ENCODE data around the gene EFL1. TPM values are rescaled to one million over a fixed set of nuclear protein-coding genes. Genes with fewer than 3 reads are reported as not detected.

EFL1 gene
- polyA plus RNA-seq, 1 donor (not counting 4 experiments of a cell fraction or from before 2014, with no cell fraction given), result 32.0 TPM

GRCh38 chr15:82150645-82151044 lies 111.9 kb downstream of the EFL1 start:
- Histone ChIP-seq H3K79me2 (ENCODE audit: control insufficient read depth, insufficient read depth, low read length) (no peaks in the 10 kb centered on the region), H2AFZ (ENCODE audit: control insufficient read depth, low read length) (no peak overlapping the region), H3K36me3 (ENCODE audit: control insufficient read depth in 2 of 2, extremely low read depth in 1 of 2, insufficient read depth in 2 of 2, low read length in 2 of 2) (peaks cover 0 to 13% of the 10 kb centered on the region in 2 experiments), H3K9me1 (ENCODE audit: control insufficient read depth, extremely low read depth, insufficient read depth, low read length) (peaks cover 2% of the 10 kb centered on the region), H4K20me1 (ENCODE audit: control insufficient read depth, extremely low read depth, insufficient read depth, low read length) (no peaks in the 10 kb centered on the region), H3K4me1 (ENCODE audit: control insufficient read depth, extremely low read depth, insufficient read depth, low read length) (peaks cover 15% of the 10 kb centered on the region), H3K27ac (ENCODE audit: control insufficient read depth, insufficient read depth, low read length) (no peak overlapping the region), H3K4me3 (ENCODE audit: control insufficient read depth in 2 of 3, extremely low read depth in 1 of 3, insufficient read depth in 2 of 3, low read depth in 1 of 3, low read length in 3 of 3) (no peak overlapping the region), H3K9me3 (ENCODE audit: control insufficient read depth, low read depth, low read length) (no peaks in the 10 kb centered on the region), H3K4me2 (ENCODE audit: control insufficient read depth, extremely low read depth, insufficient read depth, low read depth, low read length) (no peak overlapping the region), H3K27me3 (ENCODE audit: control insufficient read depth, extremely low read depth, insufficient read depth, low read length) (no peaks in the 10 kb centered on the region), H3K9ac (ENCODE audit: control insufficient read depth, extremely low read depth, insufficient read depth, low read length) (no peak overlapping the region)
- dilution Hi-C loops (cut with MboI; ENCODE audit: extremely low pct_ligation_motif_present, low sequenced_read_pairs), result no loop called here
- TF ChIP-seq CTCF (optimal IDR thresholded peaks at IDR 0.05 in 1 of 3, IDR thresholded peaks at IDR 0.05 in 1 of 3, conservative IDR thresholded peaks at IDR 0.05 in 1 of 3; ENCODE audit: extremely low read depth in 1 of 3, insufficient read depth in 2 of 3, low read length in 3 of 3) (no peak), EZH2 (IDR thresholded peaks at IDR 0.05; ENCODE audit: low read length) (no peak)
- no peak for FAIRE-seq
- no peak for DNase-seq (ENCODE audit: low read depth, low spot score)

- peak; percentile 62 for FAIRE-seq
These were observed 115.5 kb downstream of the EFL1 start for GRCh38 chr15:82146990-82147461.

More at GRCh38 chr15:82146990-82147461, 115.5 kb downstream of the EFL1 start:
- dilution Hi-C loops (cut with MboI; ENCODE audit: extremely low pct_ligation_motif_present, low sequenced_read_pairs), result no loop called here
- TF ChIP-seq CTCF (optimal IDR thresholded peaks at IDR 0.05 in 1 of 3, IDR thresholded peaks at IDR 0.05 in 1 of 3, conservative IDR thresholded peaks at IDR 0.05 in 1 of 3; ENCODE audit: extremely low read depth in 1 of 3, insufficient read depth in 2 of 3, low read length in 3 of 3) (no peak), EZH2 (IDR thresholded peaks at IDR 0.05; ENCODE audit: low read length) (no peak)
- H3K27me3 ChIP-seq (ENCODE audit: control insufficient read depth, extremely low read depth, insufficient read depth, low read length), result no peaks in the 10 kb centered on the region
- DNase-seq (ENCODE audit: low read depth, low spot score), result peak; percentile 13
- no peaks in the 10 kb centered on the region for H3K9me3 ChIP-seq (ENCODE audit: control insufficient read depth, low read depth, low read length)
- H3K4me1 ChIP-seq (ENCODE audit: control insufficient read depth, extremely low read depth, insufficient read depth, low read length), result peaks cover 15% of the 10 kb centered on the region
- H3K79me2 ChIP-seq (ENCODE audit: control insufficient read depth, insufficient read depth, low read length), result no peaks in the 10 kb centered on the region
- H2AFZ ChIP-seq (ENCODE audit: control insufficient read depth, low read length), result no peak overlapping the region
- H3K4me2 ChIP-seq (ENCODE audit: control insufficient read depth, extremely low read depth, insufficient read depth, low read depth, low read length), result no peak overlapping the region
- peaks cover 2% of the 10 kb centered on the region for H3K9me1 ChIP-seq (ENCODE audit: control insufficient read depth, extremely low read depth, insufficient read depth, low read length)
- H3K36me3 ChIP-seq (ENCODE audit: control insufficient read depth in 2 of 2, extremely low read depth in 1 of 2, insufficient read depth in 2 of 2, low read length in 2 of 2), result peaks cover 1 to 21% of the 10 kb centered on the region in 2 experiments
- H3K9ac ChIP-seq (ENCODE audit: control insufficient read depth, extremely low read depth, insufficient read depth, low read length), result no peak overlapping the region
- H3K27ac ChIP-seq (ENCODE audit: control insufficient read depth, insufficient read depth, low read length), result peak overlapping the region; percentile 80
- H3K4me3 ChIP-seq (ENCODE audit: control insufficient read depth in 2 of 3, extremely low read depth in 1 of 3, insufficient read depth in 2 of 3, low read depth in 1 of 3, low read length in 3 of 3), result no peak overlapping the region
- no peaks in the 10 kb centered on the region for H4K20me1 ChIP-seq (ENCODE audit: control insufficient read depth, extremely low read depth, insufficient read depth, low read length)
